ENCODE data around the gene USP5.

- TF ChIP-seq EZH2 (IDR thresholded peaks at IDR 0.05) (no peak), POLR2AphosphoS5 (IDR thresholded peaks at IDR 0.05; ENCODE audit: borderline replicate concordance, low read depth, low read length) (no peak), FOXP2 (optimal IDR thresholded peaks at IDR 0.05; ENCODE audit: control extremely low read depth, extremely low read length, insufficient read depth) (no peak)
These were observed 6.6 kb upstream of the USP5 start for GRCh38 chr12:6845395-6845794.

Data from SK-N-MC (cell line).